ENCODE results near the gene ZNF587. TPM values are rescaled to one million over a fixed set of nuclear protein-coding genes. Genes with fewer than 3 reads are reported as not detected.

Gene ZNF587
- total RNA-seq, 1 experiment from 2014 or later: 25.9 TPM

GRCh38 chr19:57807541-57807940 lies 42.1 kb upstream of the ZNF587 start:
- Histone ChIP-seq H3K9ac (ENCODE audit: low read length) (no peak overlapping the region), H3K4me3 (replicated peaks in 1 of 2; ENCODE audit: low read depth in 1 of 2, low read length in 2 of 2) (no peak overlapping the region), H3K9me3 (ENCODE audit: control insufficient read depth in 1 of 2, insufficient read depth in 1 of 2, low read depth in 1 of 2, low read length in 2 of 2) (no peaks in the 10 kb centered on the region), H3K9me2 (ENCODE audit: insufficient read depth) (no peaks in the 10 kb centered on the region), H3K79me2 (ENCODE audit: insufficient read depth, low read length) (peaks cover 5% of the 10 kb centered on the region; the same call in 1 of the 2 replicates), H3K36me3 (ENCODE audit: control insufficient read depth in 1 of 2, insufficient read depth in 2 of 2, low read length in 2 of 2) (peaks cover 11 to 26% of the 10 kb centered on the region in 2 experiments), H4K20me1 (ENCODE audit: insufficient read depth) (no peaks in the 10 kb centered on the region), H2AFZ (ENCODE audit: low read depth, low read length, poor library complexity, severe bottlenecking) (no peak overlapping the region), H3K4me2 (ENCODE audit: low read length) (no peak overlapping the region), H3K27ac (ENCODE audit: low read depth, low read length) (no peak overlapping the region), H3K4me1 (ENCODE audit: control insufficient read depth in 1 of 2, insufficient read depth in 2 of 2, low read length in 2 of 2) (peaks cover 9 to 20% of the 10 kb centered on the region in 2 experiments; a peak in 3 of 4 replicates), H3K27me3 (ENCODE audit: insufficient read depth, low read length) (no peaks in the 10 kb centered on the region)
- CTCF ChIA-PET: no interaction called here
- BruUV-seq (replicated peaks): no TSS peak
- intact Hi-C loops (cut with micrococcal nuclease): no loop called here
- no peak for ATAC-seq
- POLR2A ChIA-PET: no interaction called here
- TF ChIP-seq REST (IDR thresholded peaks at IDR 0.05; ENCODE audit: low read depth) (no peak), ELF1 (IDR thresholded peaks at IDR 0.05; ENCODE audit: borderline replicate concordance, low read depth) (no peak), SP1 (IDR thresholded peaks at IDR 0.05; ENCODE audit: low read depth) (no peak), EZH2 (IDR thresholded peaks at IDR 0.05) (no peak), POLR2AphosphoS5 (IDR thresholded peaks at IDR 0.05; ENCODE audit: low read depth, low read length) (no peak), EGR1 (IDR thresholded peaks at IDR 0.05; ENCODE audit: low read depth) (no peak), CTCF (IDR thresholded peaks at IDR 0.05 in 2 of 3, conservative IDR thresholded peaks at IDR 0.05 in 1 of 3; ENCODE audit: borderline replicate concordance in 1 of 3, insufficient read depth in 1 of 3, low read depth in 2 of 3, low read length in 2 of 3) (no peak), YY1 (IDR thresholded peaks at IDR 0.05; ENCODE audit: extremely low read depth, insufficient replicate concordance, low read depth, low read length) (no peak), MAX (IDR thresholded peaks at IDR 0.05) (no peak), SIN3A (IDR thresholded peaks at IDR 0.05; ENCODE audit: low read depth) (no peak), FOSL1 (IDR thresholded peaks at IDR 0.05; ENCODE audit: low read depth) (no peak), RAD21 (IDR thresholded peaks at IDR 0.05; ENCODE audit: low read depth) (no peak), JUND (IDR thresholded peaks at IDR 0.05) (no peak), EZH2phosphoT487 (IDR thresholded peaks at IDR 0.05; ENCODE audit: borderline replicate concordance) (no peak), ZBTB33 (IDR thresholded peaks at IDR 0.05; ENCODE audit: extremely low read depth, insufficient replicate concordance, low read length) (no peak), ZFX (IDR thresholded peaks at IDR 0.05) (no peak), POLR2A (IDR thresholded peaks at IDR 0.05; ENCODE audit: borderline replicate concordance, extremely low read depth, insufficient read depth, insufficient read length) (no peak), SRF (IDR thresholded peaks at IDR 0.05; ENCODE audit: low read depth) (no peak)
- RAD21 ChIA-PET (ENCODE audit: low non-redundant PET in 1 of 2, low total read pairs in 2 of 2, uncharacterized antibody in 2 of 2, unreplicated experiment in 2 of 2): no interaction called here
- no peak for DNase-seq (ENCODE audit: low read depth, low spot score)

Measured in HCT116 (cell line).